Tibial artery (tissue), 4 donors: ENCODE data around the gene LACRT.

ENCODE experiments used
- DNase-seq, 2 donors: peaks; one replicate each; pipeline ENCODE4 v3.0.0-alpha.2; 2019
- H3K27ac ChIP-seq, 2 donors: fragments of 200-600 bp; sonication (generic) in 1 of 2; 1 replicate in 1 of 2; 2 replicates in 1 of 2; pipeline ENCODE4 v1.5.1; 2018 to 2019; ENCODE audit warnings: mild to moderate bottlenecking in 1 of 2
- H3K27me3 ChIP-seq, 2 donors: fragments of 200-600 bp; sonication (generic) in 1 of 2; one replicate each; pipeline versions ENCODE4 v1.5.1 to v1.6.0; 2016 to 2019
- H3K36me3 ChIP-seq, 3 donors: fragments of 200-600 bp; sonication (generic) in 2 of 3; one replicate each; pipeline ENCODE4 v1.5.1; 2016 to 2019; ENCODE audit warnings: mild to moderate bottlenecking in 2 of 3
- H3K4me1 ChIP-seq, 4 donors: fragments of 200-600 bp; sonication (generic) in 2 of 4; 1 replicate in 3 of 4; 2 replicates in 1 of 4; pipeline ENCODE4 v1.5.1; 2016 to 2019
- H3K4me3 ChIP-seq, 2 donors: fragments of 200-600 bp; sonication (generic) in 1 of 2; 1 replicate in 1 of 2; 2 replicates in 1 of 2; pipeline ENCODE4 v1.5.1; 2018 to 2019; ENCODE audit warnings: mild to moderate bottlenecking in 2 of 2
- H3K9me3 ChIP-seq, 3 donors: fragments of 200-600 bp; sonication (generic) in 1 of 3; one replicate each; pipeline ENCODE4 v1.5.1; 2016 to 2019
- CTCF ChIP-seq, 2 experiments: fragments of 200-600 bp in 1 of 2; fragments of 450-650 bp in 1 of 2; IDR thresholded peaks; one replicate each; pipeline ENCODE4 v1.5.1; 2017 to 2019; ENCODE audit warnings: antibody characterized with exemption in 2 of 2, mild to moderate bottlenecking in 1 of 2, moderate library complexity in 1 of 2
- intact Hi-C: fragments of 100-400 bp; cut with DNase I; formaldehyde crosslinking; loops from one replicate; pipeline ENCODE4 v1.15.0; 2023; ENCODE audit warnings: low total_unique reads

The LACRT gene

GRCh38 chr12:54634795-54635194 is at the start of gene LACRT:
LACRT (minus strand) TSS chr12:54634895; CDS start chr12:54634841, 54 bp downstream.
- no peak within 1 kb of the TSS for H3K27ac ChIP-seq
- intact Hi-C loops, result no loop called here
- no peaks in the 10 kb centered on the region for H3K36me3 ChIP-seq
- TF ChIP-seq CTCF (IDR thresholded peaks at IDR 0.05), result no peak
- no peaks in the 10 kb centered on the region for H3K9me3 ChIP-seq
- no peak within 1 kb of the TSS for H3K4me3 ChIP-seq
- H3K27me3 ChIP-seq, result peaks cover 0 to 14% of the 10 kb centered on the region in 2 donors
- H3K4me1 ChIP-seq, result no peaks in the 10 kb centered on the region
- no peak for DNase-seq

- intact Hi-C loops, result no loop called here
- H3K36me3 ChIP-seq, result no peaks in the 10 kb centered on the region
- TF ChIP-seq CTCF (IDR thresholded peaks at IDR 0.05), result no peak
- H3K9me3 ChIP-seq, result no peaks in the 10 kb centered on the region
- H3K4me3 ChIP-seq, result no peak overlapping the region
- peaks cover 0 to 31% of the 10 kb centered on the region in 2 donors for H3K27me3 ChIP-seq
- no peak for DNase-seq
- no peak overlapping the region for H3K27ac ChIP-seq
- H3K4me1 ChIP-seq, result peaks cover 0 to 10% (median 0%) of the 10 kb centered on the region in 4 donors
These were observed 48.7 kb upstream of the LACRT start for GRCh38 chr12:54683398-54683797.

- H3K27ac ChIP-seq, result no peak overlapping the region
- intact Hi-C loops, result no loop called here
- TF ChIP-seq CTCF (IDR thresholded peaks at IDR 0.05), result no peak
- H3K4me3 ChIP-seq, result no peak overlapping the region
- H3K36me3 ChIP-seq, result no peaks in the 10 kb centered on the region
- H3K27me3 ChIP-seq, result peaks cover 0 to 26% of the 10 kb centered on the region in 2 donors
- no peak for DNase-seq
- no peaks in the 10 kb centered on the region for H3K9me3 ChIP-seq
- peaks cover 0 to 10% (median 0%) of the 10 kb centered on the region in 4 donors for H3K4me1 ChIP-seq
These were observed 48.0 kb upstream of the LACRT start for GRCh38 chr12:54682674-54683073.

- intact Hi-C loops, result no loop called here
- TF ChIP-seq CTCF (IDR thresholded peaks at IDR 0.05), result no peak
- DNase-seq, result no peak
- Histone ChIP-seq H3K4me1 (peaks cover 0 to 10% (median 0%) of the 10 kb centered on the region in 4 donors), H3K36me3 (no peaks in the 10 kb centered on the region), H3K9me3 (no peaks in the 10 kb centered on the region), H3K27me3 (peaks cover 0 to 22% of the 10 kb centered on the region in 2 donors), H3K4me3 (no peak overlapping the region), H3K27ac (no peak overlapping the region)
These were observed 45.7 kb upstream of the LACRT start for GRCh38 chr12:54680374-54680773.

- intact Hi-C loops, result no loop called here
- Histone ChIP-seq H3K27ac (no peak overlapping the region), H3K4me3 (no peak overlapping the region), H3K9me3 (no peaks in the 10 kb centered on the region), H3K27me3 (peaks cover 0 to 18% of the 10 kb centered on the region in 2 donors), H3K4me1 (no peaks in the 10 kb centered on the region), H3K36me3 (no peaks in the 10 kb centered on the region)
- DNase-seq, result no peak
- no peak for TF ChIP-seq CTCF (IDR thresholded peaks at IDR 0.05)
These were observed 43.4 kb upstream of the LACRT start for GRCh38 chr12:54678131-54678530.

- no peaks in the 10 kb centered on the region for H3K4me1 ChIP-seq
- H3K4me3 ChIP-seq, result no peak overlapping the region
- no peaks in the 10 kb centered on the region for H3K36me3 ChIP-seq
- no peaks in the 10 kb centered on the region for H3K9me3 ChIP-seq
- no peaks in the 10 kb centered on the region for H3K27me3 ChIP-seq
- no peak for DNase-seq
- intact Hi-C loops, result no loop called here
- TF ChIP-seq CTCF (IDR thresholded peaks at IDR 0.05), result no peak
- H3K27ac ChIP-seq, result no peak overlapping the region
These were observed 33.2 kb upstream of the LACRT start for GRCh38 chr12:54667945-54668344.
